GM18867 (cell line): ENCODE measurements around the gene GLS.
"Not testable (repeated sequence)": the region's sequence is repeated elsewhere in the genome, so short reads cannot be mapped to it uniquely, and the experiment has no call there.

Experiments used
- ATAC-seq: cut with Tn5 transposase; IDR thresholded peaks from one replicate; pipeline ENCODE4 v1.9.1; 2021; ENCODE audit warnings: mild to moderate bottlenecking, moderate library complexity; ENCODE audit not compliant: unreplicated experiment

Gene GLS

DNA sequence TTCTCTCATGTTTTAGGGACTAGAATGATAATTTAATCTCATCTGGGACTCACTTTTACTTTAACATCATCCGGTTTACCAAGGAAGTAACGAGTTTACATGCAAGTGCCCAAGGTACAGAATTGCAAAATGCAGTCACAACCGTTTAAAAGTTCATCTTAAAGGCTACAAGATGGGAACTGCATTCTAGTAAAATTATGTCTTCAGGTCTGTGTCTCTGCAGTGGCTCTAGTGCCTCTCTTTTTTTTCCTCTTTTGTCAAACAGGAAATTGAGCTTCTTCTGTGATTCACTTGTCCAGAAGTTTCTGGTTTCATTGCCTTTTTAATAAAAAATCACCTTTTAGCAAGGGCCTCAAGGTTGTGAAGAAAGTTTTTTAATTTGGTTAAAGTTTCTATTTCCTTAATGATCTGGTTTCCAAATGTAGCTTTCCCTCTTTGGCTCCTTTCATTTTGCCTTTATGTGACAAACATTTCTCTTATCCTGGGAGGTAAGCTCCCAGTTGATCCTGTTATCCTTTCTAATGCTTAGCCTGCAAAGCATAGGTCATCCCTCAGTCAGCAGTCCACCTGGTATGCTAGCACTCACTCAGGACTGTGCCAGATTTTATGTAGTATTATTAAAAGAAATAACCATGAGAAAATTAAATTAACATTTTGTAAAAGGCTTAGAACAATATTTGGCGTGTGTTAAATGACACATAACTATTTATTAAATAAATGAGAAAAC lies 2.4 kb downstream of the GLS start:
- no peak for ATAC-seq

- ATAC-seq: not testable (repeated sequence)
These were observed 5.2 kb downstream of the GLS start for GRCh38 chr2:190885844-190886243.

DNA sequence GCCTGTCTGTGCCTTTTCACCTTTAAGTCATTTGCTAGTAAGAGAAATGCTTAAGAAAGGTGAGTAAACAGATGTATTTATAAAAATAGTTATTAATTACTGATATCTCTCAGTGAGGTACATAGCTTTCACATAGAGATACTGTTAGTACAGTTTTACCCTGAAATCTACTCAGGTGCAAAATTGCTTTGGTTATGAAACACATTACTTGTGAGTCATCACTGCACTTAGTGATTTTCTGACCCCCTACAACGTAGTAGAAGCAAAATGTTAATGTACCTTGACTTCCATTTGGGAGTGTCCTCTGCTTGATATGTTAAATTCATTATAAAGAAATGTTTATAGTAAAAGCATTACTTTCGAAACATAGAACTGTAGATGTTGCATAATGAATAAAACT lies 6.5 kb downstream of the GLS start:
- ATAC-seq: peak; percentile 73

DNA sequence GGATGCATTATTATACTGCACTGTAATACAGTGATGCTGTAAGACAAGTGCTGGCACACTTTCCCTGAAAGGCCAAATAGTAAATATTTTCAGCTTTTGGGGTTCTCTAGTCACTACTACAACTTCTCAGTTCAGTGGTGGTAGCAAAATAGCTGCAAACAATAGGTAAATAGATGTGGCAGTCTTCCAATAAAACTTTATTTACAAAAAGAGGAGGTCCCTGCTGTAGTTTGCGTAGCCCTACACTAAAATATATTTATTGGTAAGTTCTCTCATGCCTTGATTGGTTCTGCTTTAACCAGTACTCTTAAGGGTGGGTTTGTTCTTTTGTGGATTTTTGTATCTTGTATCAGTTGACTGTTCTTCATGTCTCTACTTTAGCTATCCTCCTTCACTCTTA lies 7.8 kb downstream of the GLS start:
- ATAC-seq: no peak

DNA sequence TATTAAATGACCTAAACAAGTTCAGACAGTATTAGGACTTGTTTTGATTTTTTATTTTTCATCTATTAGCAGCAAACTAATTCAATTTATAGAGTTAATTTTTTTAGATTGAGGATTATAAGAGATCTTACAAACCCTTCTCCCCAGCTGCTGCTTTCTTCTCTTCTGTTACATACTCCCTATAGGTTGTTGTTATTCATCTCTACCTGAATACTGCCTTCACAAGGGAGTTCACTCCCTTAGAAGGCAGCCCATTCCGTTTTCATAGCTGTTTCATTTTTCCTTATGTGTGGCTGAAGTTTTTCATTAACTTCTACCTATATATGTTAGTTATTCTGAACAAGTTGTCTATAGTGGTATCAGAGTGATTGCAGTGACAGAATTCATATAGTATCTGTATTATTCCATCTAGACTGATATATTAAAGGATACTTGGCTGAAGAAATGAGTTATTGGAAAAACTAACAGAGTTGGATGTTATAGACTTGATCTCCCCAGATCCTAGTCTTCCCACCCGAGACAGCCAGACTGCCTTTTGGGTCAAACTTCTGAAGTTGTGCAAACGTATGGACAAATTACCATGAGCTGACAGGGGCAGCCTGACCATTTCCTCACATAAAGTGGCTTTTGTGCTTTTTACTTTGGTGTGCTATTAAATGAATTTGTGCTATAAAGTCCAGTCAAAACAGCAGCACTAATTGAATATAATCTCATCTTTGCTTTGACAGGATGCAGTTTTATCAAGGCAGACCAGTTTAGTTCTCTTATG lies 8.7 kb downstream of the GLS start:
- ATAC-seq: no peak

- peak; percentile 47 for ATAC-seq
These were observed 10.8 kb downstream of the GLS start for GRCh38 chr2:190891372-190891771.

DNA sequence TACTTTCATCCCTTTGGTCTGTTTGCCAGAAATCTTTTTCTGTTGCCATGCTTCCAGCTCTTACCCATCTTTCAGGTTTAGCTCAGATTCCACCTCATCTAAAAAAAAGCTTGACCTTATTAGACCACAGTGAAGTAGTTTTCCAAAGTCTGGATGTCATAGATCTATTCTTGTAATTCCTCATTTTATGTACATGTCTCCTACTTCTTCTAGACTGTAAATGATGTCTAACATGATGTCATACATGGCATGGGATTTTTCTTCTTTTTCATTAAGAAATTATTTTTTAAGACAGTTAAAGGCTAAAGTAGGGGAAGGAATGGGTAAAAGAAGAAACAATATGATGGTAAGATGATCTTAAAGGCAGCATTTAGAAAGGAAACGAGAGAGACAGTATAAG lies 11.3 kb downstream of the GLS start:
- no peak for ATAC-seq

DNA sequence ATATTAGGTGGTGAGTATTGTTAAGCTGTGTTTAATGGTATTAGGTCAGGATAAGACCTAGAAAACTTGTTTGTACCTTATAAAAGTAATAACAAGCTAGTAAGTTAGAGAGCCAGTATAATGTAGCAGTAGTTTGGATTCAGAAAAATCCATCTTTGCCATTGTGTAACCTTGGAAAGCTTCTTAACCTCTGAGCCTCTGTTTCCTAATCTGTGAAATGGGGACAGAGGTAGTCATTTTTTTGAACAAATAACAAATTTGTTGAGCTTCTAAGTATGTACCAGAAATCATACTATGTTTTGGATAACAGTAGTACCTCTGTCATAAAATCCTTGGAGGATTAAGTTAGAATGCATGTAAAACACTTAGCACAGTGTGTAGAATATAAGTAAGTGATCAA lies 12.5 kb downstream of the GLS start:
- no peak for ATAC-seq

- ATAC-seq: no peak
These were observed 15.9 kb downstream of the GLS start for GRCh38 chr2:190896477-190896876.

DNA sequence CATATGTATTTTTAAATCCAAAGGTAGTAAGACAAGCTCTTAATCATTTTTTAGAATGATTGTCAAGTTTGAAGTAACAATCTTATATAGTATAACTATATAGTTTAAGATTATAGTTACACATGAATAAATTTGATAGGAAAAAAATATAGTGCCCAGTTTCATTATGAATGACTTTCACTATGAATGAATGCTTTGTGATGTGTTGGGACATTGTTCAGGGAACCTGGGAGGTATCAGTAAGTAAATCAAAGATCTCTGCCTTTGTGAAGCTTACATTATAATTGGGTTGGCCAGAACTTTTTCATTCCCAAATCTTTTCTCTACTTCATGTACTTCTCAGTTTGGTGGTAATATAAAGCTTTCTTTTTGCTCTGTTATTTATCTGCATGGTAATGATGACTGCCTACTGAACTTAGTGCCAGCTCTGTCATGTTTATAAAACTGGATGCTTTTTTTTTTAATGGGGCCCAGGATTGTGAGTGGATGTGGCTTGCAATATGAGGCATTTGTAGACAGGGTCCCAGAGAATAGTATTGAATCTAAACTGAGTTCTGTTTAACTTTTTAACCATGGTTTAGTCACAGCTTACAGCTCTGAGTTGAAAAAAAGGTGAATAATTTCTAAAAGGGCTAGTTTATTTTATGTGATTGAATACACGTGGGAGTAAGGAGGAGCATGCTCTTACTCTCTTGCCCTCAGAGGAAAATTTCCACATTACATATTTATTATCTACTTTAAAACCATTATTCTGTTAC lies 23.3 kb downstream of the GLS start:
- ATAC-seq: no peak

- no peak for ATAC-seq
These were observed 24.1 kb downstream of the GLS start for GRCh38 chr2:190904640-190905261.

GRCh38 chr2:190908532-190908931 lies 27.9 kb downstream of the GLS start:
- ATAC-seq: no peak

DNA sequence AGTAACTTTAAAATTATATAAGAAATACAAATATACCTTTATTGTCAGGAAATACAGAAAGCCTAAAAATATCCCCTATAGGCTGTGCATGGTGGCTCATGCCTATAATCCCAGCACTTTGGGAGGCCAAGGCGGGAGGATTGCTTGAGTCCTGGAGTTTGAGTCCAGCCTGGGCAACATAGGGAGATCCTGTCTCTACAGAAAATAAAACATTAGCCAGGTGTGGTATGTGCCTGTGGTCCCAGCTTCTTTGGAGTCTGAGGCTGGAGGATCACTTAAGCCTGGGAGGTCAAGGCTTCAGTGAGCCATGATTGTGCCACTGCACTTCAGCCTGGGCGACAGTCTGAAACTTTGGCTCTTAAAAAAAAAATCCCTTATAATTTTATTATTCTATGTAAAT lies 29.1 kb downstream of the GLS start:
- no peak for ATAC-seq

DNA sequence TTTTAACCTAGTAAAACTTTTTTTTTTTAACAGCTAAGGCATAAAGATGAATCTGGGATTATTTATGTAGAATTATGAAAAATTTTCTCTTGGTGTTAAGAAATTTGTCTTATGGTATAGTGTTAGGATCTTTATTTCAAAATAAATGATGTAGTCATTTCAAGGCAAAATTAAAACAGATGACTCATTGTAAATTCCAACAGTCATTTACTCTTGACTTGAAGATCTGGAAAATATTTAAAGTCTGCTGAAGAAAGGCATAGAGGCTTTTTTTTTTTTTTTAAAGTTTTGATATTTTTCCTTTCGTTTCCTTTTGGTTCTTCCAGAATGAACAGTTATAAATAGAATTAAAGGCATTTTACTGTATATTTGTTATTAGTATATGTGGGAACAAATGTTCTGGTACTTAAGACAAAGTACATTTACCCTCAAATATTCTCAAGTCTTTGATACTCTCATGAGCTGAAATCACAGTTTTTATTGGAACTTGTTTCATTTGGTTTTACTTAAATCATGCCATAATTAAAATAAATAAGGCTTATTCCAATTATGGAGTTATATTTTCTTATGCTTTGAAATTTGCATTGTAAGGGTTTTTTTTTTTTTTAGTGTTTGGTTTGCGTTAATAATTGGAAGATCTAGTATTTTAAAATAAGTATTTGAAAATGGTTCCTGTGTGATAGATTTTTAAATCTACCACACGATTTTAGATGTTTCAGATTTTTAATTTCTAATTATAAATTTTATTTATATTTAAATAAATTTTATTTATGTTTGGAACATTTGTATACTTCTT lies 29.9 kb downstream of the GLS start:
- ATAC-seq: no peak

- ATAC-seq: peak; percentile 85
These were observed 31.2 kb downstream of the GLS start for GRCh38 chr2:190911813-190912212.

- no peak for ATAC-seq
These were observed 32.1 kb downstream of the GLS start for GRCh38 chr2:190912726-190913125.

GRCh38 chr2:190913725-190914124 lies 33.1 kb downstream of the GLS start:
- ATAC-seq: no peak

- ATAC-seq: no peak
These were observed 36.2 kb downstream of the GLS start for GRCh38 chr2:190916829-190917228.

GRCh38 chr2:190920085-190920484 lies 39.5 kb downstream of the GLS start:
- no peak for ATAC-seq

- ATAC-seq: no peak
These were observed 41.8 kb downstream of the GLS start for GRCh38 chr2:190922376-190922775.

GRCh38 chr2:190927301-190927700 lies 46.7 kb downstream of the GLS start:
- no peak for ATAC-seq
